HG03060 (cell line): Measurements from ENCODE around the gene MSH6.
"Not testable (repeated sequence)": the region's sequence is repeated elsewhere in the genome, so short reads cannot be mapped to it uniquely, and the experiment has no call there.

Source experiments
- ATAC-seq: cut with Tn5 transposase; IDR thresholded peaks from one replicate; pipeline ENCODE4 v1.9.1; 2021; ENCODE audit warnings: low read depth, moderate number of reproducible peaks; ENCODE audit not compliant: unreplicated experiment

The MSH6 gene

GRCh38 chr2:47833516-47833968 lies 50.6 kb downstream of the MSH6 start:
- ATAC-seq: peak; percentile 82

GRCh38 chr2:47838249-47838648 lies 55.3 kb downstream of the MSH6 start:
- ATAC-seq: no peak

- ATAC-seq: no peak
Measured at GRCh38 chr2:47838686-47839085, 55.7 kb downstream of the MSH6 start.

GRCh38 chr2:47842846-47843245 lies 59.9 kb downstream of the MSH6 start:
- no peak for ATAC-seq

- ATAC-seq: no peak
Measured at GRCh38 chr2:47843407-47843806, 60.5 kb downstream of the MSH6 start.

- ATAC-seq: no peak
Measured at GRCh38 chr2:47844162-47844561, 61.2 kb downstream of the MSH6 start.

GRCh38 chr2:47849368-47849767 lies 66.4 kb downstream of the MSH6 start:
- no peak for ATAC-seq

- no peak for ATAC-seq
Measured at GRCh38 chr2:47850198-47850597, 67.3 kb downstream of the MSH6 start.

GRCh38 chr2:47853067-47853777 lies 70.3 kb downstream of the MSH6 start:
- not testable (repeated sequence) for ATAC-seq
